ENCODE results near the gene C1orf210.

The C1orf210 gene

GRCh38 chr1:43312663-43313515 lies 27.5 kb upstream of the C1orf210 start:
- no peak for DNase-seq (ENCODE audit: low read depth in 1 of 2, low spot score in 1 of 2)

DNA sequence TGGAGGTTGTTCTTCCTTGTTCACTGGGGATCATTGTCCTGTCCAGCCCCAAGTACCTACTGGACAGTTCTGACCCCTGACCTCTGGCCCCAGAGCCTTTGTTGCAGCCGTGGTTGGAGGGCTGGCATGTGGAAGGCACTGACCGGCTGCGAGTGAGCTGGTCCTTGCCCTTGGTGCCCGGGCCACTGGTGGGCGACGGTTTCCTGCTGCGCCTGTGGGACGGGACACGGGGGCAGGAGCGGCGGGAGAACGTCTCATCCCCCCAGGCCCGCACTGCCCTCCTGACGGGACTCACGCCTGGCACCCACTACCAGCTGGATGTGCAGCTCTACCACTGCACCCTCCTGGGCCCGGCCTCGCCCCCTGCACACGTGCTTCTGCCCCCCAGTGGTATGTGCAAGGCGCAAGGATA lies 26.8 kb upstream of the C1orf210 start:
- DNase-seq (ENCODE audit: low read depth in 1 of 2, low spot score in 1 of 2), result no peak

DNA sequence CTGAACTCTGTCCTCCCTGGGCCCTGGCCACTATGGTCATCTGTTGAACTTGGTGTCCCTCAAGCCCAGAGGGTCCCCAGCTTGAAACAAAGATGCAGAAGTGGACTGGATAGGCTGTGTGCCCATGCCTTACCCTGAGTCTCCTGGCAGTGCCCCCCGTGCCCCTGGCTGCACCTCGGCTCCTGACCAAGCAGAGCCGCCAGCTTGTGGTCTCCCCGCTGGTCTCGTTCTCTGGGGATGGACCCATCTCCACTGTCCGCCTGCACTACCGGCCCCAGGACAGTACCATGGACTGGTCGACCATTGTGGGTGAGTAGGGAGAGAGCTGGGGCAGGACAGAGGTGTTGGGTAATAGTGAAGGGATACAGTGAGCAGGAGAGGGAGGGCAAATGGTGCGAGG lies 26.1 kb upstream of the C1orf210 start:
- DNase-seq (ENCODE audit: low read depth in 1 of 2, low spot score in 1 of 2), result no peak

GRCh38 chr1:43309405-43310025 lies 24.1 kb upstream of the C1orf210 start:
- no peak for DNase-seq (ENCODE audit: low read depth in 1 of 2, low spot score in 1 of 2)

DNA sequence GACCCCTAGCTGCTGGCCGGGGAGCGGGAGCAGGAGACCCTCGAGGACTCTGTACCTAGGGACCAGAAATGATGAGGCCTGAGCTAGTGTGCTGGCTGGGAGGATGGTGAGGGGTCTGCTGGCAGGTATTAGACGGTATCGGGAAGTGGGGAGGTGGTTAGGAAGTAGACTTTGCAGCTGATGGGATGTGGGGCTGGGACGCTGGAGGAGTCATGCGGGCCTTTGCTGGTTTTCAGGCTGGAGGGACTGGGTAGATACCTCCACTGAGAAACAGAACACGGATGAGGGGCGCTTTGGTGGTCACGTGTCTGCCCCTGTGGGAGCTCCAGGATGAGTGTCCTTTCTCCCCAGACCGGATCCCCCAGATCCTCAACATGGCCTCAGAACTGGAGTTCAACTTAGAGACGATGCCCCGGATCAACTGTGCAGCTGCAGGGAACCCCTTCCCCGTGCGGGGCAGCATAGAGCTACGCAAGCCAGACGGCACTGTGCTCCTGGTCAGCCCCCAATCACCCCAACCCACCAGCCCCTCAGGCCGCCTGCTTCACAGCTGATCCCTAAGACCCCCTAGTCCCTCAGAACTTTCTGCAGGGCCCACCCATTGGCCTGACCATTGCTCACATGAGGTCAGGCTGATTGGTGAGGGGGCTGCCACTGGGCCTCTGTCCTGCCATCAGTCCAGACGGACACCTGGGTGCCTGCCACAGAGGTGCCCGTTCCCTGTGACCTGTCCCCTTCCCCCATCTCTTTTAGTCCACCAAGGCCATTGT lies 23.4 kb upstream of the C1orf210 start:
- DNase-seq (ENCODE audit: low read depth in 1 of 2, low spot score in 1 of 2), result no peak

DNA sequence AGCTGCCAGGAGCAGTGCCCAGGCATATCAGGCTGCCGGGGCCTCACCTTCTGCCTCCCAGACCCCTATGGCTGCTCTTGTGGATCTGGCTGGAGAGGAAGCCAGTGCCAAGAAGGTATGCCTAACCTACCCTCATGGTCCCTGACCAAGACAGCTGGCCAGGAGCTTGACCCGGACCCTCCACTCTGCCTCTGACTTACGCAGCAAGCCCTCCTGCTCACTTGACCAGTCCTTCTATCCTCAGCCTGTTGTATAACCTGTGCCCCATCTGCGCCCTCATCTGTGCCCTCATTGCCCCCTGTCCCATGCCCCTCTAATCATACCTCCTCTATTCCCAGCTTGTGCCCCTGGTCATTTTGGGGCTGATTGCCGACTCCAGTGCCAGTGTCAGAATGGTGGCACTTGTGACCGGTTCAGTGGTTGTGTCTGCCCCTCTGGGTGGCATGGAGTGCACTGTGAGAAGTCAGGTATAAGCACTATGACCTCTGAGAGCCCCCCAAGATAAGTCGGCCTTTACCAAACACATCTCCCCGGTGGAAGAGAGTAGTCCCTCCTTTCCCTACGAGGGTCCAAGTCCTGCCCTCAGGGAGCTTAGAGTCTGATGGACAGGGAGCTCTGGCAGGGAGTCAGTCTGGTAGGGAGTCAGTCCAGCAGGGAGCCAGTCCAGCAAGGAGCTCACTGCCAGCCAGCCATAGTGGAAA lies 22.2 kb upstream of the C1orf210 start:
- DNase-seq (ENCODE audit: low read depth in 1 of 2, low spot score in 1 of 2), result no peak

DNA sequence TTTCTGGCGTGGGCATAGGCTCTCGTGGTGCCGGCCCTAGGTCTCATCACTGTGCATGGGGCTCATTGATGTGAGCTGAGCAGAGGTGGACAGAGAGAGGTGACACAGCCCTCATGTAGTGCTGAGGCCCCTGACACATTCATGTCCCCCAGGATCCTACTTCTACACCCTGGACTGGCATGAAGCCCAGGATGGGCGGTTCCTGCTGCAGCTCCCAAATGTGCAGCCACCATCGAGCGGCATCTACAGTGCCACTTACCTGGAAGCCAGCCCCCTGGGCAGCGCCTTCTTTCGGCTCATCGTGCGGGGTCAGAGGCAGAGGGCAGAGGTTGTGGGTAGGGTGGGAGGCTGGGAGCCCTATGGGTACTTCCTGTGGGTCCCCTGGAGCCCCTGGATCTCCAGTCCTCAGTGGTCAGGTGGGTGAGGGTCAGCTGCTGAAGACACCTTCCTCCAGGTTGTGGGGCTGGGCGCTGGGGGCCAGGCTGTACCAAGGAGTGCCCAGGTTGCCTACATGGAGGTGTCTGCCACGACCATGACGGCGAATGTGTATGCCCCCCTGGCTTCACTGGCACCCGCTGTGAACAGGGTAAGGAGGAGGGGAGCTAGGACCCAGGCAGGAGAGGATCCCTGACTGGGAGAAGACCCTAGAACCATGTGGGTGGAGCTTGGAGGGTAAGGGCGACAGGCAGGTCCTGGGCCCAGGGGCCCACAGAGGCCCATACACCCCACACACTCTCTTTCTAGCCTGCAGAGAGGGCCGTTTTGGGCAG lies 21.5 kb upstream of the C1orf210 start:
- no peak for DNase-seq (ENCODE audit: low read depth in 1 of 2, low spot score in 1 of 2)

DNA sequence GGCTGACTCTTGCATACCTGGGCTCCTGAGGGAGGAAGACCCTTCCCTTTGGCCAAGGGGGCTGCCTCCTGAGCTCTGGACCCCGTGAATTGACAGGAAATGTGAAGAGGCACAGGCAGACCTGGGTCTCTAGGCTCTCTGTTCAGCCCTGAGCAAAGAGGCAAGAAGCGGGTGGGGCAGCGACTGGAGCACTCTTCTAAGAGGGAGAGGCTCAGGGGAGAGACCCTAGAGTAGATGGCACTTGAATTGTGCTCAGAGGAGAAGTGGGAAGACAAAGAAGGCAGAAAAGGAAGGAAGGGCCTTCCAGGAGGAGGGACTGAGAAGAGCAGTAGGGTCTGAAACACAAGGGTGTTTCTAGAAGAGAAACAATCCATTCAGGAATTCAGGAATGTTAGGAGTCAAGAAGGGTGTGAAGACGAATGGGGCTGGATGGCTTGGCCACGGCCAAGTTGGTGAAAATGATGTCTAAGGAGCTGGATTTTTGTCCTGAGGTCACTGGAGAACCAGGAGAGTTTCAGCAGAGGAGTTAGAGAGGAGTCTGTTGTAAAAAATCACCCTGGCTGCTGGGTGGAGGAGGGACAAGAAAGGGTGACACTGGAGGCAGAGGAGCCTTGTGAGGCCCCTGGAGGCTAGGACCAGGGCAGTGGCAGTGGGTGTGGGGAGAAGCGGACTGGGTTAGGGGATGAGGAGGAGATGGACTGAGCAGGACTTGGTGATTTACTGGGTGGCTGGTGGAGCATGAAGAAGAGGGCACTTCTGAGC lies 20.7 kb upstream of the C1orf210 start:
- no peak for DNase-seq (ENCODE audit: low read depth in 1 of 2, low spot score in 1 of 2)

DNA sequence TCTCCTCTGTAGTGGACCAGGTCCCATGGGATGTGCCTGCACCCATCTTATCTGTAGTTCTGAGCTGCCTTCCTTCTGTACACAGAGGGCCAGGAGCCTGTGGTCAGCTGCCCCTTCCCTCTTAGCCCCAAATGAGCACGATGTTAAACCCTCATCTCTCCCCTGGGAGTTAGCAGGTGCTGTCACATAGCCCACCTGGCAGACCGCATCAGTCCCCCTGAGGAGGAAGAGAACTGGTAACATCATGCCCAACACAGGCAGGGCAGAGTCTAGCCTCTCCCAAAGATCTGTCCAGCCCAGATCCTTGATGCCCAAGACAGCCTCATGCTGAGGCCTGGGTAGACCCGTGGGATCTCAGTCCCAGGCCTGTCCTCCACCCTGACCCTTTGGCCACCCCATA lies 20.1 kb upstream of the C1orf210 start:
- no peak for DNase-seq (ENCODE audit: low read depth in 1 of 2, low spot score in 1 of 2)

DNA sequence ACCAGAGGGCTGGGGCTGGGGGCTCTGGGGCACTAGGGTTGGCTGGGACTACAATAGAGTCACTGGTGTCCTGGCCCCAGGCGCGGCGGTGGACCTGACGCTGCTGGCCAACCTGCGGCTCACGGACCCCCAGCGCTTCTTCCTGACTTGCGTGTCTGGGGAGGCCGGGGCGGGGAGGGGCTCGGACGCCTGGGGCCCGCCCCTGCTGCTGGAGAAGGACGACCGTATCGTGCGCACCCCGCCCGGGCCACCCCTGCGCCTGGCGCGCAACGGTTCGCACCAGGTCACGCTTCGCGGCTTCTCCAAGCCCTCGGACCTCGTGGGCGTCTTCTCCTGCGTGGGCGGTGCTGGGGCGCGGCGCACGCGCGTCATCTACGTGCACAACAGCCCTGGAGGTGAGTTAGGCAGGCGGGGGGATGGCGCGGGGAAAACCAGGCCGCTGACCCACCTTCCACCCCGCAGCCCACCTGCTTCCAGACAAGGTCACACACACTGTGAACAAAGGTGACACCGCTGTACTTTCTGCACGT lies 19.5 kb upstream of the C1orf210 start:
- no peak for DNase-seq (ENCODE audit: low read depth in 1 of 2, low spot score in 1 of 2)

- no peak for DNase-seq (ENCODE audit: low read depth in 1 of 2, low spot score in 1 of 2)
These were observed 18.9 kb upstream of the C1orf210 start for GRCh38 chr1:43304314-43304681.

DNA sequence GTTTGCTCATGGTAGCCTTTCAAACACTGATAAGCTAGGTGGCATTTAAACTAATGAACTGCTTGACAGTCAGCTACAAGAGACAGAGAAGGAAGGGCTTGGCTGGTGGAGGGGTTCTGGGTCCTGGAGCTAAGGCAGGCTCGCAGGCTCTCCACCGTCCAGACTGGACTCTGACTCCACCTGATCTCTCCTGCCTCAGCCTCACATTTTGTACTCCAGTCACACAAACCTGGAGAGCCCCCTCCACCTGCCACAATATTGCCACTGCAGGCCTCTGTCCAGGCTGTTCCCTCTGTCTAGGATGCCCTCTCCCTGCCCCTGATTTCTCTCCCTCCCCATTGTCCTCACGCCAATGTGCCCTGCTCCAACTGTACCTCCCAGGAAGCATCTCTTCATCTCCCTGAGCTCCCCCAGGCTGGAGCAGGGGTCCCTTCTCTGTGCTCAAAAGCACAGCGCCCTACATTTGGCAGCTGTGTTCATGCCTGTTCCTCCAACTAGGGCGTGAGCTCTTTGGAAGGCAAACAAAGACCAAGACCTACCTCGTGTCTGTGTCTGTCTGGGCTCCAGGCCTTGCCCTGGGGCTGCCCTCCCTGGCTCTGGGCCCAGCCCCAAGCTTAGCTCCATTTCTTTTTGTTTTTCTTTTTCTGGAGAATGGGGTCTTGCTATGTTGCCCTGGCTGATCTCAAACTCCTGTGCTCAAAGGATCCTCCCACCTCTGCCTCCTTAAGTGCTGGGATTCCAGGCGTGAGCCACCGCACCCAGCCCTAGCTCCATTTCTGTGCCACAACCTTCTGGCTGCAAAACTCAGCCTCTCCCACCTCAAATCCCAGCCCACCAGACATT lies 18.3 kb upstream of the C1orf210 start:
- DNase-seq (ENCODE audit: low read depth in 1 of 2, low spot score in 1 of 2), result no peak

- no peak for DNase-seq (ENCODE audit: low read depth in 1 of 2, low spot score in 1 of 2)
These were observed 17.5 kb upstream of the C1orf210 start for GRCh38 chr1:43302721-43303470.

DNA sequence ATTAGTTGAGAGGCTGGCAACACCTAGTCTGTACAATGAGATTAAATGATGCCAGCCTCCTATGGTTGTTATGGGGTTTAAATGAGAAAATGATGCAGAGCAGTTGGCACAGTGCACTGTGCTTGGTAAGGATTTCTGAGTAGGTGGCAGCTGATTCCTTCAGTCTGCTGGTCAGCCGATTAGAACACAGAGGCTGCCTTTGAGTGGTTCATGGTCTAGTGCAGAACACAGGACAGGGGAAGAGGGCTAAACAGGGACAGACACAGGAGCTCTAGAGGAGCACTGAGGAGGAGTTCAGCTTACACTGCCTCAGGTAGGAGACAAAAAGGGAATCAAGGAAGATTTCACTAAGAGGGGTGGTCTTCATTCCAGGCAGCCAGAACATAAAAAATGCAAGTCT lies 16.8 kb upstream of the C1orf210 start:
- no peak for DNase-seq (ENCODE audit: low read depth in 1 of 2, low spot score in 1 of 2)

DNA sequence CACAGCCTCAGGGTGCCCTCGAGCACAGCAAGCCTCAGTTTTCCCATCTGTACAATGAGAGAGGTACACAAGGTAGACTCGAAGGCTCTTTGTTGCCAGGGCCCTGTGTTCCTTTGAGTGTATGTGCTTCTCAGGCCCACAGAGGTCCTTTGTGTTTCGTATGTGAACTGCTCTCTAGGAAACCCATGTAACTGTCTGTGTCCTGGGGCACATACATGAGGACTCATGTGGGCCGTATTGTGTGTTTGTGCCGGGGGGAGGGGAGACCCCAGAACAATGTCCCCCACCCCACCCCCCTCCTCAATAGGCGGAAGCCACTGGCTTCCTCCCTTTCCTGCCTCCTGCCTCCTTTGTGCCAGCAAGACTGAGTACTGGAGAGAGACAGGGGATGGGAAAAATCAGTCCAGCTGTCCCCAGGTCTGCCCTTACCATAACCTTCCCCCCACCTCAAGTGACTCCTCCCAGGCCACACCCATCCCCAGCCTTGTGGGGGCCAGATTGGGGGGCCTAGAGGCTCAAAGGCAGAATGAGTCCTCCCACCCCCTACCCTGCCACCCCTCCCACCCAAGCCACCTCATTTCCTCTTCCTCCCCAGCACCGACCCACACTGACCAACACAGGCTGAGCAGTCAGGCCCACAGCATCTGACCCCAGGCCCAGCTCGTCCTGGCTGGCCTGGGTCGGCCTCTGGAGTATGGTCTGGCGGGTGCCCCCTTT lies 15.2 kb upstream of the C1orf210 start, which contains the start of gene TIE1:
Gene TIE1 (plus strand): TSS at position 605 of the 717 bp plus-strand sequence. CDS start 90 bp downstream, at position 695.
- DNase-seq (ENCODE audit: low read depth in 1 of 2, low spot score in 1 of 2), result no peak

GRCh38 chr1:43299101-43299500 lies 13.7 kb upstream of the C1orf210 start:
- DNase-seq (ENCODE audit: low read depth in 1 of 2, low spot score in 1 of 2), result no peak

DNA sequence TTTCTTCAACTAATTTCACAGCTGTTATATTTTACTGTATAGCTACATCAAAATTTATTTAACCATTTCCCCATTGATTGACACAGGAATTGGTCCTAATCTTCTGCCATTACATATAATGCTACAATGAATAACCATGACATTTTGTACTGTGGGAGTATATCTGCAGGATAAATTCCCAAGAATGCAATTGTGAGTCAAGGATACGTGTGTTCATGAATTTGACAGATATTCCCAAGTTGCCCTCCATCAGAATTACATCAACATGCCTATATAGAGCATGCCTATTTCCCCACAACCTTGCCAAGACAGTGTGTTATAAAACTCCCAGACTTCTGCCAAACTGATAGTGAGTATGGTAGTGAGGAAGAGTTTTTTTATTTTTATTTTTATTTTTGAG lies 12.7 kb upstream of the C1orf210 start:
- no peak for DNase-seq (ENCODE audit: low read depth in 1 of 2, low spot score in 1 of 2)
